ENCODE data around the gene RBPJL.

Gene RBPJL

GRCh38 chr20:45338121-45339030 lies 31.7 kb downstream of the RBPJL start:
- H3K4me3 ChIP-seq (ENCODE audit: low read length), result no peak overlapping the region

GRCh38 chr20:45339084-45339483 lies 32.4 kb downstream of the RBPJL start:
- no peak overlapping the region for H3K4me3 ChIP-seq (ENCODE audit: low read length)
- no peak for DNase-seq (ENCODE audit: low read depth, low spot score)

More at GRCh38 chr20:45338121-45339030, 31.7 kb downstream of the RBPJL start:
- DNase-seq (ENCODE audit: low read depth, low spot score), result no peak

GRCh38 chr20:45339799-45340198 lies 33.2 kb downstream of the RBPJL start:
- DNase-seq (ENCODE audit: low read depth, low spot score), result no peak
- no peak overlapping the region for H3K4me3 ChIP-seq (ENCODE audit: low read length)

GRCh38 chr20:45340236-45340847 lies 33.7 kb downstream of the RBPJL start:
- no peak overlapping the region for H3K4me3 ChIP-seq (ENCODE audit: low read length)
- no peak for DNase-seq (ENCODE audit: low read depth, low spot score)

- DNase-seq (ENCODE audit: low read depth, low spot score), result no peak
- H3K4me3 ChIP-seq (ENCODE audit: low read length), result no peak overlapping the region
Observed at GRCh38 chr20:45340951-45341350, 34.3 kb downstream of the RBPJL start.

GRCh38 chr20:45341579-45341938 lies 34.9 kb downstream of the RBPJL start:
- H3K4me3 ChIP-seq (ENCODE audit: low read length), result no peak overlapping the region
- DNase-seq (ENCODE audit: low read depth, low spot score), result no peak

- no peak overlapping the region for H3K4me3 ChIP-seq (ENCODE audit: low read length)
- DNase-seq (ENCODE audit: low read depth, low spot score), result no peak
Observed at GRCh38 chr20:45341939-45342854, 35.6 kb downstream of the RBPJL start.

- DNase-seq (ENCODE audit: low read depth, low spot score), result no peak
- H3K4me3 ChIP-seq (ENCODE audit: low read length), result no peak overlapping the region
Observed at GRCh38 chr20:45342855-45343531, 36.4 kb downstream of the RBPJL start.

- no peak overlapping the region for H3K4me3 ChIP-seq (ENCODE audit: low read length)
- no peak for DNase-seq (ENCODE audit: low read depth, low spot score)
Observed at GRCh38 chr20:45343532-45344167, 37.0 kb downstream of the RBPJL start.

- DNase-seq (ENCODE audit: low read depth, low spot score), result no peak
Observed at GRCh38 chr20:45344168-45344860, 37.7 kb downstream of the RBPJL start.

GRCh38 chr20:45345104-45345936 lies 38.7 kb downstream of the RBPJL start:
- DNase-seq (ENCODE audit: low read depth, low spot score), result no peak
- no peak overlapping the region for H3K4me3 ChIP-seq (ENCODE audit: low read length)

More at GRCh38 chr20:45344168-45344860, 37.7 kb downstream of the RBPJL start:
- no peak overlapping the region for H3K4me3 ChIP-seq (ENCODE audit: low read length)

GRCh38 chr20:45346291-45346718 lies 39.7 kb downstream of the RBPJL start:
- no peak overlapping the region for H3K4me3 ChIP-seq (ENCODE audit: low read length)
- DNase-seq (ENCODE audit: low read depth, low spot score), result no peak

- DNase-seq (ENCODE audit: low read depth, low spot score), result no peak
- no peak overlapping the region for H3K4me3 ChIP-seq (ENCODE audit: low read length)
Observed at GRCh38 chr20:45346851-45347250, 40.2 kb downstream of the RBPJL start.

GRCh38 chr20:45347297-45347935 lies 40.8 kb downstream of the RBPJL start:
- no peak overlapping the region for H3K4me3 ChIP-seq (ENCODE audit: low read length)
- DNase-seq (ENCODE audit: low read depth, low spot score), result no peak

- no peak for DNase-seq (ENCODE audit: low read depth, low spot score)
Observed at GRCh38 chr20:45347936-45348778, 41.5 kb downstream of the RBPJL start, which contains the start of gene SDC4. Gene SDC4, minus strand, starts transcription at chr20:45348424. Its CDS starts 40 bp downstream, at chr20:45348384.

GRCh38 chr20:45350217-45350616 lies 43.6 kb downstream of the RBPJL start:
- DNase-seq (ENCODE audit: low read depth, low spot score), result no peak
- no peak overlapping the region for H3K4me3 ChIP-seq (ENCODE audit: low read length)

More at GRCh38 chr20:45347936-45348778, 41.5 kb downstream of the RBPJL start, which contains the start of gene SDC4:
- no peak within 1 kb of the TSS for H3K4me3 ChIP-seq (ENCODE audit: low read length)

Measured in Jurkat, Clone E6-1 (cell line).